PFSK-1 (cell line): ENCODE measurements around the gene DMC1.

Source experiments
- FOXP2 ChIP-seq: optimal IDR thresholded peaks from 2 replicates; pipeline ENCODE3; 2011; ENCODE audit warnings: borderline replicate concordance, control low read depth, inconsistent platforms; ENCODE audit not compliant: insufficient read depth; ENCODE audit errors: extremely low read length, extremely low read depth
- POLR2AphosphoS5 ChIP-seq: IDR thresholded peaks from 2 replicates; pipeline ENCODE4 v1.6.1; 2012; ENCODE audit warnings: low read depth, mild to moderate bottlenecking, control low read depth, low read length, moderate library complexity
- SIN3A ChIP-seq: IDR thresholded peaks from 2 replicates; pipeline ENCODE4 v1.6.1; 2012; ENCODE audit warnings: mild to moderate bottlenecking, low read length, moderate library complexity, borderline replicate concordance; ENCODE audit not compliant: insufficient read depth
- TAF1 ChIP-seq: IDR thresholded peaks from 2 replicates; pipeline ENCODE4 v1.6.1; 2012; ENCODE audit warnings: low read length, control low read depth, borderline replicate concordance; ENCODE audit not compliant: insufficient read depth
- TF ChIP-seq, protein P1 (sequence below), 2 experiments: IDR thresholded peaks; 2 replicates each; pipeline versions ENCODE4 v1.6.1 to v1.8.0; 2011 to 2012; ENCODE audit warnings: low read depth in 2 of 2, low read length in 2 of 2, control low read depth in 1 of 2, inconsistent platforms in 1 of 2, mild to moderate bottlenecking in 1 of 2, moderate library complexity in 1 of 2; ENCODE audit not compliant: insufficient read depth in 1 of 2

DMC1 gene

DNA sequence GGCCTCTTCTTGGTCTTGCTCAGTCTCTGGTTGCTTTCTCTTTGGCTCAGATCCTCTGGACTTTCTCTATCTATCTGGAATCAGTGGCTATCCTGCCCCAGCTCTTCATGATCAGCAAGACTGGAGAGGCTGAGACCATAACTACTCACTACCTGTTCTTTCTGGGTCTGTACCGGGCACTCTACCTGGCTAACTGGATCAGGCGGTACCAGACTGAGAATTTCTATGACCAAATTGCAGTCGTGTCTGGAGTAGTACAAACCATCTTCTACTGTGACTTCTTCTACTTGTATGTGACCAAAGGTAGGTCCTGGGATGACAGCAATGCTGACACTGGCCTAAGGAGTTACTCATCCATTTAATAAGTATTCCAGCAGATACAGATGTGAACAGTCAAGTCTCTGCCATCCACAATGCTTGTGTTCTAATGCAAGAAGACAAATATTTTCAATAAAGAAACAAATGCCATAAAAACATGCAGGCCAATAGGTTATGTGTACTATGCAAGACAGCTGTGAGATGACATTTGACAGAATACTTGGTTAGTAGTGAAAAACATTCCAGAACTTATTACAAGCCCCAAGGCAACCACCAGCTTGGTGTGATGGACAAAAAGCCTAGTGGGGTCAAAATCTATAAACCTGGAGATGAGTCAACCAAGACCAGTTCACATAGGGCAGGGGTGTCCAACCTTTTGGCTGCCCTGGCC, 88.7 kb downstream of the DMC1 start:
- TF ChIP-seq POLR2AphosphoS5, result no peak
- TF ChIP-seq TAF1, result no peak
- TF ChIP-seq FOXP2, result no peak
- TF ChIP-seq, protein P1, sequence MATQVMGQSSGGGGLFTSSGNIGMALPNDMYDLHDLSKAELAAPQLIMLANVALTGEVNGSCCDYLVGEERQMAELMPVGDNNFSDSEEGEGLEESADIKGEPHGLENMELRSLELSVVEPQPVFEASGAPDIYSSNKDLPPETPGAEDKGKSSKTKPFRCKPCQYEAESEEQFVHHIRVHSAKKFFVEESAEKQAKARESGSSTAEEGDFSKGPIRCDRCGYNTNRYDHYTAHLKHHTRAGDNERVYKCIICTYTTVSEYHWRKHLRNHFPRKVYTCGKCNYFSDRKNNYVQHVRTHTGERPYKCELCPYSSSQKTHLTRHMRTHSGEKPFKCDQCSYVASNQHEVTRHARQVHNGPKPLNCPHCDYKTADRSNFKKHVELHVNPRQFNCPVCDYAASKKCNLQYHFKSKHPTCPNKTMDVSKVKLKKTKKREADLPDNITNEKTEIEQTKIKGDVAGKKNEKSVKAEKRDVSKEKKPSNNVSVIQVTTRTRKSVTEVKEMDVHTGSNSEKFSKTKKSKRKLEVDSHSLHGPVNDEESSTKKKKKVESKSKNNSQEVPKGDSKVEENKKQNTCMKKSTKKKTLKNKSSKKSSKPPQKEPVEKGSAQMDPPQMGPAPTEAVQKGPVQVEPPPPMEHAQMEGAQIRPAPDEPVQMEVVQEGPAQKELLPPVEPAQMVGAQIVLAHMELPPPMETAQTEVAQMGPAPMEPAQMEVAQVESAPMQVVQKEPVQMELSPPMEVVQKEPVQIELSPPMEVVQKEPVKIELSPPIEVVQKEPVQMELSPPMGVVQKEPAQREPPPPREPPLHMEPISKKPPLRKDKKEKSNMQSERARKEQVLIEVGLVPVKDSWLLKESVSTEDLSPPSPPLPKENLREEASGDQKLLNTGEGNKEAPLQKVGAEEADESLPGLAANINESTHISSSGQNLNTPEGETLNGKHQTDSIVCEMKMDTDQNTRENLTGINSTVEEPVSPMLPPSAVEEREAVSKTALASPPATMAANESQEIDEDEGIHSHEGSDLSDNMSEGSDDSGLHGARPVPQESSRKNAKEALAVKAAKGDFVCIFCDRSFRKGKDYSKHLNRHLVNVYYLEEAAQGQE (IDR thresholded peaks at IDR 0.05; ENCODE audit: insufficient read depth in 1 of 2, low read depth in 2 of 2, low read length in 2 of 2), result no peak
- TF ChIP-seq SIN3A, result no peak

DNA sequence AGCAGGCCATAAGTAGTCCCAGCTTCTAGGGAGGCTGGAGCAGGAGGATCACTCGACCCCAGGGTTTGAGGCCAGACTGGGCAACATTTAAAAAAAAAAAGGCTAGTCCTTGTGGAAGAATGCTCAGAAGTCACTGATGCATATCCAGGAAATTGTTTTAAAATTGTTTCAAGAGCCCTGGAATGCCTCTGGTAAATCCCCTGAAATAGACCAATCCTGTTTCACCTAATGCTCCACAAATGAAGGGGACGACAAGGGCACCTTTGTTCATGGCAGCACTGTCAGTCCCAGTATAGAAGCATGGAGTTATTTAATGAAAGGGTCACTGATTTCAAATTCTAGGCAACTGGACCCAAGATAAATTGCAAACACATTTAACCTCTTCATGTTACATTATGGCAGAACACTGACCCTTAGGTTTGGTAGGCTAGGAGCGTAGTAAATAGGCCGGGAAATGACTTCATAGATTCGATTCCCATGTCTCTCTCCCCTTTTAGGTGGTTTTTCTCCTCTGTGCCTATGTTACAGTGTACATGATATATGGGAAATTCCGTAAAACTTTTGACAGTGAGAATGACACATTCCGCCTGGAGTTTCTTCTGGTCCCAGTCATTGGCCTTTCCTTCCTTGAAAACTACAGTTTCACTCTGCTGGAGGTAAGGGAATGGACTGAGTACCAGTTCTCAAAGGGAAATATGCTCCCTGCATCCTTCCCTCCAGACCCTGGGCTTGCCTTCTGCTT, 90.7 kb downstream of the DMC1 start:
- TF ChIP-seq, protein P1 (IDR thresholded peaks at IDR 0.05; ENCODE audit: insufficient read depth in 1 of 2, low read depth in 2 of 2, low read length in 2 of 2), result no peak

DNA sequence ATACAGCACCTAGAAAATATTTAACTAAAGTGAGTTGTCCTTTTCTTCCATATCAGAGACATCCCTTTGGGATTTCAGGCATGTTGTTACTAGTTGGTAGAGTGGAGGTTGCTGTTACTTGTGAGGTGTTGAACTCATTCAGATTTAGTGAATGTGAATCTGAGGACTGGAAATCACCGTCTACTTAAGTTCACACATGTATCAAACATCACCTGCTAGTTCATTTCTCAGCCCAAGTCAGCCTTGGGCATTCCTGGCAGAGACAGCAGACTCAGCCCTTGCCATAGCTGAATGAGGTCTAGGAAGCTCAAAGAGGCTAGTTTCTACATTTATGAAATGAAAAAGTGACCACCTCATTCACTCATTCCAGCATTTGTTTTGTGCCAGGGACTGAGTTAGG, 92.4 kb downstream of the DMC1 start:
- TF ChIP-seq SIN3A (no peak), TAF1 (no peak), FOXP2 (no peak), POLR2AphosphoS5 (no peak)
- TF ChIP-seq, protein P1 (IDR thresholded peaks at IDR 0.05; ENCODE audit: insufficient read depth in 1 of 2, low read depth in 2 of 2, low read length in 2 of 2), result no peak

DNA sequence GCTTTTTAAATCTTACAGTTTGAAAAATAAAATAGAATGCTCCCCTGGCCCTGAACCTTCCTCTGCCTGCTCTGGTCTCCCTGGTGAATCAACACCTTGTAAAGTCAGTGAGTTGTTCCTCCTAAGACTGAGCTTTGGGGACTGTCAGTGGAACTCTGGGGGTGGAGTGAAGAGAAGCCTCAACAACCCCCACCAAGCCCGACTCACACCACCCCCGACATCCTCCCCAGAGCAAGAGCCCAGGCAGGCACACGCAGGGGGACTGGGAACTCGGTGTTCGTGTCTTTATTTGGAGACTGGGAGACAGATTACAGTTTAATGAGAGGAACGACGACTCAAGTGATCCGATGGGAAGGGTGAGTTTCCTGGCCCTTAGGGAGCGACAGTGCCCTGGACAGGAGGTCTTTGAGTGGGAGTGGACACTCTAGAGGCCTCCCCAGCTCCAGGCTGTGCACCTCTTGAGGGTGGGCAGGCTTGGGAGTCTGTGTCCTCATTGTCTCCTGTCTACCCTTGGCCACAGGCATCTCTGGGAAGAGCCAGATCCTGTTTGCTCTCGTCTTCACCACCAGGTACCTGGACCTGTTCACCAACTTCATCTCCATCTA, 95.9 kb downstream of the DMC1 start:
- TF ChIP-seq TAF1 (no peak), POLR2AphosphoS5 (no peak), SIN3A (no peak), FOXP2 (no peak)
- TF ChIP-seq, protein P1 (IDR thresholded peaks at IDR 0.05; ENCODE audit: insufficient read depth in 1 of 2, low read depth in 2 of 2, low read length in 2 of 2), result no peak

DNA sequence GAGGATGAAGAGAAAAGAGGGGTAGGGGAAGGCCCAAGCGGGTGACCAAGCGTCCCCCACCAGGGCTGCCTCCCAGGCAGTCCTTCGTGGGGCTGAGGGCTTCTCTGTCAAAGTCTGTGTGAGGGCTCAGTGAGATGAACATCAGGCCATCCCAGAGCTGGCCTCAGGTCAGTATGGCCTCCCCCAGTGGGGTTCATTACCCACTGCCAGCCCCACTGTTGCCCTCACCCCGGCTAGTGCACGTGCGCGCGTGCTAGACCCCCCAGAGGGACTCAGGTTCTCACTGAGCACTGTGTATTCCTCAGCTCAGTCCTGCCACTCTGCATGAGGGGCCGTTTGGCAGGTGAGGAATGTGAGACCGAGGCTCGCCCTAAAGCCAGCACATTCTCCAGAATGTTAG, 98.7 kb downstream of the DMC1 start:
- no peak for TF ChIP-seq FOXP2
- no peak for TF ChIP-seq SIN3A
- TF ChIP-seq, protein P1 (IDR thresholded peaks at IDR 0.05; ENCODE audit: insufficient read depth in 1 of 2, low read depth in 2 of 2, low read length in 2 of 2), result no peak
- TF ChIP-seq TAF1, result no peak
- no peak for TF ChIP-seq POLR2AphosphoS5
